HepG2 (cell line): Measurements from ENCODE around the gene RDH11. TPM values are rescaled to one million over a fixed set of nuclear protein-coding genes. Genes with fewer than 3 reads are reported as not detected.
A peak's percentile ranks its signal among the peaks of the same experiment; 100 is the strongest.

Experiments used
- CBX1 ChIP-seq: IDR thresholded peaks from one replicate; pipeline ENCODE4 v1.6.1; 2016; ENCODE audit warnings: antibody characterized with exemption, low read depth
- IRX3 ChIP-seq: sonication (generic); formaldehyde crosslinking; IDR thresholded peaks from 2 replicates; pipeline ENCODE4 v1.8.1; 2023; ENCODE audit warnings: mild to moderate bottlenecking, low read depth, missing genetic modification reagents, borderline replicate concordance
- POGK ChIP-seq: sonication (generic); formaldehyde crosslinking; conservative IDR thresholded peaks from 2 replicates; pipeline ENCODE4 v1.8.0; 2022; ENCODE audit warnings: mild to moderate bottlenecking, moderate library complexity, missing genetic modification reagents
- REPIN1 ChIP-seq: sonication (generic); formaldehyde crosslinking; IDR thresholded peaks from 2 replicates; pipeline ENCODE4 v1.8.0; 2022; ENCODE audit warnings: missing genetic modification reagents, low read depth, mild to moderate bottlenecking, borderline replicate concordance
- TCF7L2 ChIP-seq: IDR thresholded peaks from 2 replicates; pipeline ENCODE4 v1.6.1; 2011; ENCODE audit warnings: mild to moderate bottlenecking, low read depth, low read length, moderate library complexity
- ZBTB7B ChIP-seq: sonication (generic); formaldehyde crosslinking; IDR thresholded peaks from 2 replicates; pipeline ENCODE4 v1.4.0; 2020; ENCODE audit warnings: missing genetic modification reagents
- ZMYM3 ChIP-seq: sonication (generic); formaldehyde crosslinking; IDR thresholded peaks from 2 replicates; pipeline ENCODE4 v1.5.1; 2020; ENCODE audit warnings: mild to moderate bottlenecking, missing genetic modification reagents
- ZNF12 ChIP-seq: sonication (generic); formaldehyde crosslinking; IDR thresholded peaks from 2 replicates; pipeline ENCODE4 v1.5.0; 2020; ENCODE audit warnings: missing genetic modification reagents
- ZNF230 ChIP-seq: sonication (generic); formaldehyde crosslinking; IDR thresholded peaks from 2 replicates; pipeline ENCODE4 v1.4.0; 2020; ENCODE audit warnings: mild to moderate bottlenecking, missing genetic modification reagents
- ZNF333 ChIP-seq: sonication (generic); formaldehyde crosslinking; IDR thresholded peaks from 2 replicates; pipeline ENCODE4 v1.4.0; 2020; ENCODE audit warnings: mild to moderate bottlenecking, missing genetic modification reagents, borderline replicate concordance
- ZNF33B ChIP-seq: sonication (generic); formaldehyde crosslinking; IDR thresholded peaks from 2 replicates; pipeline ENCODE4 v1.5.1; 2020; ENCODE audit warnings: mild to moderate bottlenecking, missing genetic modification reagents
- ZNF556 ChIP-seq: sonication (generic); formaldehyde crosslinking; IDR thresholded peaks from 2 replicates; pipeline ENCODE4 v1.4.0; 2020; ENCODE audit warnings: mild to moderate bottlenecking, missing genetic modification reagents, borderline replicate concordance
- ZNF777 ChIP-seq: sonication (generic); formaldehyde crosslinking; IDR thresholded peaks from 2 replicates; pipeline ENCODE4 v1.4.0; 2020; ENCODE audit warnings: missing genetic modification reagents
- ZSCAN29 ChIP-seq: sonication (generic); formaldehyde crosslinking; conservative IDR thresholded peaks from 2 replicates; pipeline ENCODE4 v1.4.0; 2020; ENCODE audit warnings: mild to moderate bottlenecking, missing genetic modification reagents
- polyA plus RNA-seq, 8 experiments: library from polyadenylated mRNA; depleted of rRNA in 3 of 8; stranded (reverse) in 7 of 8; unstranded in 1 of 8; fragments of >200 nt; fragmentation: Illumina TruSeq in 4 of 8; extraction: Trizol in 4 of 8; gene quantifications; 2 replicates each; pipeline versions ENCODE4 v1.2.1 to v1.2.3, GENCODE V29; 2011 to 2016; ENCODE audit warnings: low read depth in 4 of 8, missing spikeins in 1 of 8, mixed read lengths in 1 of 8; ENCODE audit not compliant: insufficient read depth in 1 of 8
- total RNA-seq, 5 experiments: library from RNA; depleted of rRNA; stranded (reverse); fragments of >200 nt; fragmentation: Illumina TruSeq; extraction: Trizol; gene quantifications; 2 replicates each; pipeline ENCODE4 v1.2.3, GENCODE V29; 2016; ENCODE audit warnings: low read depth in 1 of 5
- TF ChIP-seq, protein P1 (sequence below): sonication (generic); formaldehyde crosslinking; IDR thresholded peaks from 2 replicates; pipeline ENCODE4 v1.4.0; 2020; ENCODE audit warnings: missing genetic modification reagents, mild to moderate bottlenecking, borderline replicate concordance
- TF ChIP-seq, protein P2 (sequence below): sonication (generic); formaldehyde crosslinking; conservative IDR thresholded peaks from 2 replicates; pipeline ENCODE4 v1.4.0; 2020; ENCODE audit warnings: missing genetic modification reagents
- TF ChIP-seq, protein P3 (sequence below): sonication (generic); formaldehyde crosslinking; conservative IDR thresholded peaks from 2 replicates; pipeline ENCODE4 v1.4.0; 2020; ENCODE audit warnings: missing genetic modification reagents

Gene RDH11
- total and polyA plus RNA-seq, 2 of the 13 experiments (the other 11 are each of a cell fraction or from before 2014, with no cell fraction given) = 106 to 131 TPM

DNA sequence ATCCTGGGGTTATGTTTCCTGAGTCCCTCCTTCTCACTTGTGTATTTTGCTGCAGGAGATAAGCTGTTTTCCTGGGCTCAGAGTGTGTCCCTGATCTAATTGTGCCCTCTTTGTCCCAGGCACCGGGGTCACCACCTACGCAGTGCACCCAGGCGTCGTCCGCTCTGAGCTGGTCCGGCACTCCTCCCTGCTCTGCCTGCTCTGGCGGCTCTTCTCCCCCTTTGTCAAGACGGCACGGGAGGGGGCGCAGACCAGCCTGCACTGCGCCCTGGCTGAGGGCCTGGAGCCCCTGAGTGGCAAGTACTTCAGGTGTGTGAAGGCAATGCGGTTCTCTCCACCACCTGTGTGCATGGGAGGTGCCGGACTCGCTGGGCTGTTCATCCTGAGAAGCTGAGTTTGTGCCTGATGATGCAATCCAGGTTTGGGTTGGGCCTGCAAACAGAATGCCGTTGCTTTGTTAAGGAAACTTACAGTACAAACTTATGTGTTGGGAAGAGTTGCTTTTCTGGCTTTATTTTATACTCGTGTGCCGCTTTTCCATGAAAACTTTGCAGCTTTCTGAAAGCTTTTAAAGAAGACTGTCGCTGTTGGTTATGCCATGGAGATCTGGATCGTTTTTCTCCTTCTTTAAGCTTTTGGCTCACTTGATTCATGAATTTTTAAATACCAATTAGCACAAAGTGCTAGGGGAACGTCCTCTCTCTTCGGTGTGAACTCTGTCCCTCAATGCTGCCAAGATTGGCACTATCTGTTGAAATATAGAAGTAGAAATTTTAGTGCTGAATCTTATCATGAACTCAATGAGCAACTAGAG is 33.7 kb upstream of the RDH11 start (continued):
- TF ChIP-seq, protein P1, sequence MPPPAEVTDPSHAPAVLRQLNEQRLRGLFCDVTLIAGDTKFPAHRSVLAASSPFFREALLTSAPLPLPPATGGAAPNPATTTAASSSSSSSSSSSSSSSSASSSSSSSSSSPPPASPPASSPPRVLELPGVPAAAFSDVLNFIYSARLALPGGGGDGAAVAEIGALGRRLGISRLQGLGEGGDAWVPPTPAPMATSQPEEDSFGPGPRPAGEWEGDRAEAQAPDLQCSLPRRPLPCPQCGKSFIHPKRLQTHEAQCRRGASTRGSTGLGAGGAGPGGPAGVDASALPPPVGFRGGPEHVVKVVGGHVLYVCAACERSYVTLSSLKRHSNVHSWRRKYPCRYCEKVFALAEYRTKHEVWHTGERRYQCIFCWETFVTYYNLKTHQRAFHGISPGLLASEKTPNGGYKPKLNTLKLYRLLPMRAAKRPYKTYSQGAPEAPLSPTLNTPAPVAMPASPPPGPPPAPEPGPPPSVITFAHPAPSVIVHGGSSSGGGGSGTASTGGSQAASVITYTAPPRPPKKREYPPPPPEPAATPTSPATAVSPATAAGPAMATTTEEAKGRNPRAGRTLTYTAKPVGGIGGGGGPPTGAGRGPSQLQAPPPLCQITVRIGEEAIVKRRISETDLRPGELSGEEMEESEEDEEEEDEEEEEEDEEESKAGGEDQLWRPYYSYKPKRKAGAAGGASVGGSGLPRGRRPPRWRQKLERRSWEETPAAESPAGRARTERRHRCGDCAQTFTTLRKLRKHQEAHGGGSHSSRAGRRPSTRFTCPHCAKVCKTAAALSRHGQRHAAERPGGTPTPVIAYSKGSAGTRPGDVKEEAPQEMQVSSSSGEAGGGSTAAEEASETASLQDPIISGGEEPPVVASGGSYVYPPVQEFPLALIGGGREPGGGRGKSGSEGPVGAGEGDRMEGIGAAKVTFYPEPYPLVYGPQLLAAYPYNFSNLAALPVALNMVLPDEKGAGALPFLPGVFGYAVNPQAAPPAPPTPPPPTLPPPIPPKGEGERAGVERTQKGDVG (CRISPR knock-in tag) = 0 out of 2 replicates have a peak, but pooled peaks have one; percentile 53
- TF ChIP-seq ZSCAN29 (CRISPR knock-in tag) = 0 out of 2 replicates have a peak, but pooled peaks have one; percentile 32
- TF ChIP-seq, protein P2, sequence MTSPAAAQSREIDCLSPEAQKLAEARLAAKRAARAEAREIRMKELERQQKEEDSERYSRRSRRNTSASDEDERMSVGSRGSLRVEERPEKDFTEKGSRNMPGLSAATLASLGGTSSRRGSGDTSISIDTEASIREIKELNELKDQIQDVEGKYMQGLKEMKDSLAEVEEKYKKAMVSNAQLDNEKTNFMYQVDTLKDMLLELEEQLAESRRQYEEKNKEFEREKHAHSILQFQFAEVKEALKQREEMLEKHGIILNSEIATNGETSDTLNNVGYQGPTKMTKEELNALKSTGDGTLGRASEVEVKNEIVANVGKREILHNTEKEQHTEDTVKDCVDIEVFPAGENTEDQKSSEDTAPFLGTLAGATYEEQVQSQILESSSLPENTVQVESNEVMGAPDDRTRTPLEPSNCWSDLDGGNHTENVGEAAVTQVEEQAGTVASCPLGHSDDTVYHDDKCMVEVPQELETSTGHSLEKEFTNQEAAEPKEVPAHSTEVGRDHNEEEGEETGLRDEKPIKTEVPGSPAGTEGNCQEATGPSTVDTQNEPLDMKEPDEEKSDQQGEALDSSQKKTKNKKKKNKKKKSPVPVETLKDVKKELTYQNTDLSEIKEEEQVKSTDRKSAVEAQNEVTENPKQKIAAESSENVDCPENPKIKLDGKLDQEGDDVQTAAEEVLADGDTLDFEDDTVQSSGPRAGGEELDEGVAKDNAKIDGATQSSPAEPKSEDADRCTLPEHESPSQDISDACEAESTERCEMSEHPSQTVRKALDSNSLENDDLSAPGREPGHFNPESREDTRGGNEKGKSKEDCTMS = no peak
- TF ChIP-seq ZNF33B (CRISPR knock-in tag) = peak; percentile 79; the same call in 1 of the 2 replicates
- no peak for TF ChIP-seq IRX3 (CRISPR knock-in tag)
- peak; percentile 59; the same call in 1 of the 2 replicates for TF ChIP-seq ZNF556
- peak; percentile 53; the same call in 1 of the 2 replicates for TF ChIP-seq REPIN1
- TF ChIP-seq ZNF333 = peak; percentile 50; the same call in 1 of the 2 replicates
- TF ChIP-seq ZNF12 = peak; percentile 37; the same call in 1 of the 2 replicates
- 0 out of 2 replicates have a peak, but pooled peaks have one; percentile 38 for TF ChIP-seq ZNF230 (CRISPR knock-in tag)
- peak; percentile 69 for TF ChIP-seq ZBTB7B (CRISPR knock-in tag)
- peak; percentile 26 for TF ChIP-seq CBX1
- TF ChIP-seq ZNF777 (CRISPR knock-in tag) = peak; percentile 49; the same call in 1 of the 2 replicates
- no peak for TF ChIP-seq TCF7L2
- TF ChIP-seq, protein P3, sequence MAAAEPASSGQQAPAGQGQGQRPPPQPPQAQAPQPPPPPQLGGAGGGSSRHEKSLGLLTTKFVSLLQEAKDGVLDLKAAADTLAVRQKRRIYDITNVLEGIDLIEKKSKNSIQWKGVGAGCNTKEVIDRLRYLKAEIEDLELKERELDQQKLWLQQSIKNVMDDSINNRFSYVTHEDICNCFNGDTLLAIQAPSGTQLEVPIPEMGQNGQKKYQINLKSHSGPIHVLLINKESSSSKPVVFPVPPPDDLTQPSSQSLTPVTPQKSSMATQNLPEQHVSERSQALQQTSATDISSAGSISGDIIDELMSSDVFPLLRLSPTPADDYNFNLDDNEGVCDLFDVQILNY (CRISPR knock-in tag) = no peak
- TF ChIP-seq ZMYM3 (CRISPR knock-in tag) = peak; percentile 83; the same call in 1 of the 2 replicates
- peak; percentile 69; the same call in 1 of the 2 replicates for TF ChIP-seq POGK (CRISPR knock-in tag)
